Thoracic aorta (tissue), 2 donors: Measurements from ENCODE around the gene CANX. TPM values are rescaled to one million over a fixed set of nuclear protein-coding genes. Genes with fewer than 3 reads are reported as not detected.

Experiments
- ATAC-seq: fragments of 150-250 bp; one replicate; pipeline ENCODE4 v1.8.0; 2017; ENCODE audit warnings: low read depth; ENCODE audit not compliant: insufficient number of reproducible peaks, low FRiP score
- DNase-seq: peaks from one replicate; pipeline ENCODE4 v3.0.0-alpha.2; 2020; ENCODE audit warnings: low spot score
- H3K27ac ChIP-seq, 2 donors: fragments of 200-600 bp; sonication (generic); 1 replicate in 1 of 2; 2 replicates in 1 of 2; pipeline ENCODE4 v1.5.1; 2016; ENCODE audit warnings: mild to moderate bottlenecking in 2 of 2, moderate library complexity in 2 of 2
- H3K27me3 ChIP-seq: fragments of 200-600 bp; sonication (generic); replicated peaks from 2 replicates; pipeline ENCODE4 v1.6.0; 2016; ENCODE audit warnings: mild to moderate bottlenecking; ENCODE audit not compliant: insufficient read depth
- H3K36me3 ChIP-seq: fragments of 200-600 bp; sonication (generic); one replicate; pipeline ENCODE4 v1.5.1; 2016
- H3K4me1 ChIP-seq, 2 donors: fragments of 200-600 bp; sonication (generic); 1 replicate in 1 of 2; 2 replicates in 1 of 2; pipeline versions ENCODE4 v1.5.1 to v1.6.0; 2016; ENCODE audit warnings: low read depth in 2 of 2, mild to moderate bottlenecking in 1 of 2; ENCODE audit not compliant: control insufficient read depth in 1 of 2
- H3K4me3 ChIP-seq: fragments of 200-600 bp; sonication (generic); 2 replicates; pipeline ENCODE4 v1.5.1; 2016; ENCODE audit warnings: mild to moderate bottlenecking
- H3K9me3 ChIP-seq: fragments of 200-600 bp; sonication (generic); 2 replicates; pipeline ENCODE4 v1.5.1; 2016
- total RNA-seq, 2 donors: library from RNA; depleted of rRNA; stranded (reverse); fragments of >200 nt; gene quantifications; one replicate each; pipeline versions ENCODE4 v1.1.0 to v1.2.3, GENCODE V29; 2016
- TF ChIP-seq, protein P1 (sequence below): fragments of 200-600 bp; sonication (generic); IDR thresholded peaks from one replicate; pipeline ENCODE4 v1.5.1; 2019; ENCODE audit warnings: antibody characterized with exemption

The CANX gene
- total RNA-seq, 2 donors from 2014 or later, result 240 to 371 TPM

- peaks cover 21% of the 10 kb centered on the region for H3K36me3 ChIP-seq
- DNase-seq (no peak), ATAC-seq (no peak)
- TF ChIP-seq, protein P1, sequence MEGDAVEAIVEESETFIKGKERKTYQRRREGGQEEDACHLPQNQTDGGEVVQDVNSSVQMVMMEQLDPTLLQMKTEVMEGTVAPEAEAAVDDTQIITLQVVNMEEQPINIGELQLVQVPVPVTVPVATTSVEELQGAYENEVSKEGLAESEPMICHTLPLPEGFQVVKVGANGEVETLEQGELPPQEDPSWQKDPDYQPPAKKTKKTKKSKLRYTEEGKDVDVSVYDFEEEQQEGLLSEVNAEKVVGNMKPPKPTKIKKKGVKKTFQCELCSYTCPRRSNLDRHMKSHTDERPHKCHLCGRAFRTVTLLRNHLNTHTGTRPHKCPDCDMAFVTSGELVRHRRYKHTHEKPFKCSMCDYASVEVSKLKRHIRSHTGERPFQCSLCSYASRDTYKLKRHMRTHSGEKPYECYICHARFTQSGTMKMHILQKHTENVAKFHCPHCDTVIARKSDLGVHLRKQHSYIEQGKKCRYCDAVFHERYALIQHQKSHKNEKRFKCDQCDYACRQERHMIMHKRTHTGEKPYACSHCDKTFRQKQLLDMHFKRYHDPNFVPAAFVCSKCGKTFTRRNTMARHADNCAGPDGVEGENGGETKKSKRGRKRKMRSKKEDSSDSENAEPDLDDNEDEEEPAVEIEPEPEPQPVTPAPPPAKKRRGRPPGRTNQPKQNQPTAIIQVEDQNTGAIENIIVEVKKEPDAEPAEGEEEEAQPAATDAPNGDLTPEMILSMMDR, result no peak
- H3K9me3 ChIP-seq, result no peaks in the 10 kb centered on the region
- peaks cover 31 to 58% of the 10 kb centered on the region in 2 donors for H3K4me1 ChIP-seq
- no peak overlapping the region for H3K4me3 ChIP-seq
- peak overlapping the region; percentile 72 to 80 for H3K27ac ChIP-seq
- no peaks in the 10 kb centered on the region for H3K27me3 ChIP-seq
Observed at GRCh38 chr5:179766021-179766725, 67.4 kb downstream of the CANX start.

DNA sequence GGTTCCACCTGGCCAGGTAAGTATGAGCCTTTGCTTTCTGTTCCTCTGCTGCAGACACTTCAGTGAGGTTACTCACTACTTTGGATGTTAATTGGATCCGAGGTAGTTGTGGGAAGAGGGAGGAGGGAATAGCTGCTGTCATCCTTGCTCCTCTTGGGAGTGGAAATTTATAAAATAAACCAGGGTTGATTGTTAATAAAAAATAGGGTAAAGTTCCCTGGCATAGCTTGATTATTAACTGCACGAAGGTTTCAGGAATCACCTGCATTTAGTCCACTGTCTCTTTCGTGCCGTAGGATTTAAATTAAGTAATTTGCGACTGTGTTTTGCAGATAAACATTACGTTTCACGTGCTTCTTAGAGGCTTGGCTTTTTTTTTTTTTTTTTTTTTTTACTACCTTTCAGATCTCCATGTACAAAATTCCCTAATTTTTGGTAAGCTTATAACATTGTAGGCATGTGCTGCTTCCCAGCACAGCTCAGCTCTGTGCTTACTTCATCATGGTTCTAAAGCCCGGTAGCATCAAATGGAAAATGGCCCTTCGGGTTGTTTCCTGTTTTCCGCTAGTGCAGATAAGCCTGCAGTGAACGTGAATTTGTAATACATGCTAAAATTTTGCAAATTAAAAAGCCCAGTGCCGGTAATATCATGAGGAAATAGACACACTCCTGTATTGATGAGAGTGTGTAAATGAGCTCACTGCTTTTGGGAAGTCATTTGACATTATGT lies 68.1 kb downstream of the CANX start:
- DNase-seq (no peak), ATAC-seq (no peak)
- Histone ChIP-seq H3K27ac (peak overlapping the region; percentile 72 to 80), H3K4me3 (no peak overlapping the region), H3K36me3 (peaks cover 29% of the 10 kb centered on the region), H3K27me3 (no peaks in the 10 kb centered on the region), H3K9me3 (no peaks in the 10 kb centered on the region), H3K4me1 (peaks cover 31 to 53% of the 10 kb centered on the region in 2 donors)
- TF ChIP-seq, protein P1, result no peak

GRCh38 chr5:179767496-179768100 lies 68.8 kb downstream of the CANX start:
- TF ChIP-seq, protein P1, result no peak
- Histone ChIP-seq H3K9me3 (no peaks in the 10 kb centered on the region), H3K4me1 (peaks cover 30 to 46% of the 10 kb centered on the region in 2 donors), H3K4me3 (no peak overlapping the region), H3K27me3 (no peaks in the 10 kb centered on the region), H3K27ac (no peak overlapping the region), H3K36me3 (peaks cover 36% of the 10 kb centered on the region)
- DNase-seq (no peak), ATAC-seq (no peak)

- no peaks in the 10 kb centered on the region for H3K9me3 ChIP-seq
- peaks cover 21 to 36% of the 10 kb centered on the region in 2 donors for H3K4me1 ChIP-seq
- ATAC-seq (no peak), DNase-seq (no peak)
- no peak overlapping the region for H3K27ac ChIP-seq
- TF ChIP-seq, protein P1, result no peak
- no peak overlapping the region for H3K4me3 ChIP-seq
- no peaks in the 10 kb centered on the region for H3K27me3 ChIP-seq
- H3K36me3 ChIP-seq, result peaks cover 45% of the 10 kb centered on the region
Observed at GRCh38 chr5:179768326-179769085, 69.7 kb downstream of the CANX start.
